NCI-H1092 (cell line): ENCODE results near the gene MAPK6.
"Not testable (repeated sequence)": the region's sequence is repeated elsewhere in the genome, so short reads cannot be mapped to it uniquely, and the experiment has no call there.

ENCODE experiments used
- DNase-seq: peaks from one replicate; lab custom pipeline; 2025; lab: John Stamatoyannopoulos, UW

The MAPK6 gene

DNA sequence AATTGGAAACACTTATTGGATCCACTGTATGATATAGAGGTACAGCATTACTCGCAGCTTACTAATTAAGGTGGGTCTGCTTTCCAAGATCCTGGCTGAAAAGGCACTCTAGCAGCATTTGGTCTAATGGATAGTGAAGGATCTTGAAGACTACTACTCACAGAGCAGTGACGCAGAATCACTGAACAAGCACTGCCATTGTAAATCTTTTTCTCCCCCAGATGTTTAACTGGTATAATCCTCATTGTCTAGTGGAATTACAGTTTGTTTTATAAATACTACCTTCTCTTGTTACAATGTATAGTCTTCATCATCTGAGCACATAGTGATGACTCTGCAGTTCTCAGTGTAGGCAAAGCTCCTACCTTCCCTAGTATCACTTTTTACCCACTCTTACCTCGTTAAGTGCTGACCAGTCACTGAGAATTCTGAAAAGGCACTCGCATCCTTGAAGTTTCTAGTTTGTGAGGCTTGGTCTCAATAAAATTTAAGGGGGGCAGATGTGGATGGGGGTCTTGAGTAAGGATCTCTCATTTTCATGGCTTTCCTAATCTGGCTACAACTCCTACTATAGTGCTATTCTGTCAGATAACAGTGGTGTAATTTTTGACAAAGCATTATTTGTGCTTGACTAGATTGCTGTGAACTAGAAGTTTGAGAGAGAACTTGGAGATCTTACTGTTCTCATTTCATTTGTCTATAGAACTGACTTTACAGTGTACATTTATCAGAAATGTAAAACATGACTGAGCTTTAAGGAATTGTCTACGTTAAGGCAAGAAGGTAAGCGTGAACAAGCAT, 23.2 kb downstream of the MAPK6 start:
- no peak for DNase-seq

DNA sequence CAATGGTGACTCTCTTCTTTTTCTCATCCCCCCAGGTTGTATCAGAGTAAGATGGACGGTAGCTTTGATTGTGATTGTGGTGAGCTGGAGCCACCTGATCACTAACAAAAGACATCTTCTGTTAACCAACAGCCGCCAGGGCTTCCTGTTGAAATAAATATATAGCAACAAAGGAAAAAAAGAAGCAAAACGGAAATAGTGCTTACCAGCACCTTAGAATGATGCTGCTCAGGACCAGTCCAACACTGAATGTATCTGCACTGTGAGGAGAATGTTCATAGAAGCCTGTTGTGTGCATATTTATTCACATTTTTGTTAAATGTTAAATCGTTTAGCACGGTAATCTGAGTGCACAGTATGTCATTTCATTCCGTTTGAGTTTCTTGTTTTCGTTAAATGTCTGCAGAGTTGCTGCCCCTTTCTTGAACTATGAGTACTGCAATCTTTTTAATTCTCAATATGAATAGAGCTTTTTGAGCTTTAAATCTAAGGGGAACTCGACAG, 26.8 kb downstream of the MAPK6 start:
- DNase-seq, result not testable (repeated sequence)

DNA sequence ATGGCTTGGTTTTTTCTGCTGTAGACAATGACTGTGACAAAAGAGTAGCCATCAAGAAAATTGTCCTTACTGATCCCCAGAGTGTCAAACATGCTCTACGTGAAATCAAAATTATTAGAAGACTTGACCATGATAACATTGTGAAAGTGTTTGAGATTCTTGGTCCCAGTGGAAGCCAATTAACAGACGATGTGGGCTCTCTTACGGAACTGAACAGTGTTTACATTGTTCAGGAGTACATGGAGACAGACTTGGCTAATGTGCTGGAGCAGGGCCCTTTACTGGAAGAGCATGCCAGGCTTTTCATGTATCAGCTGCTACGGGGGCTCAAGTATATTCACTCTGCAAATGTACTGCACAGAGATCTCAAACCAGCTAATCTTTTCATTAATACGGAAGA, 27.5 kb downstream of the MAPK6 start:
- DNase-seq, result not testable (repeated sequence)

- DNase-seq, result no peak
These were observed 31.4 kb downstream of the MAPK6 start for GRCh38 chr15:52050416-52050815.

DNA sequence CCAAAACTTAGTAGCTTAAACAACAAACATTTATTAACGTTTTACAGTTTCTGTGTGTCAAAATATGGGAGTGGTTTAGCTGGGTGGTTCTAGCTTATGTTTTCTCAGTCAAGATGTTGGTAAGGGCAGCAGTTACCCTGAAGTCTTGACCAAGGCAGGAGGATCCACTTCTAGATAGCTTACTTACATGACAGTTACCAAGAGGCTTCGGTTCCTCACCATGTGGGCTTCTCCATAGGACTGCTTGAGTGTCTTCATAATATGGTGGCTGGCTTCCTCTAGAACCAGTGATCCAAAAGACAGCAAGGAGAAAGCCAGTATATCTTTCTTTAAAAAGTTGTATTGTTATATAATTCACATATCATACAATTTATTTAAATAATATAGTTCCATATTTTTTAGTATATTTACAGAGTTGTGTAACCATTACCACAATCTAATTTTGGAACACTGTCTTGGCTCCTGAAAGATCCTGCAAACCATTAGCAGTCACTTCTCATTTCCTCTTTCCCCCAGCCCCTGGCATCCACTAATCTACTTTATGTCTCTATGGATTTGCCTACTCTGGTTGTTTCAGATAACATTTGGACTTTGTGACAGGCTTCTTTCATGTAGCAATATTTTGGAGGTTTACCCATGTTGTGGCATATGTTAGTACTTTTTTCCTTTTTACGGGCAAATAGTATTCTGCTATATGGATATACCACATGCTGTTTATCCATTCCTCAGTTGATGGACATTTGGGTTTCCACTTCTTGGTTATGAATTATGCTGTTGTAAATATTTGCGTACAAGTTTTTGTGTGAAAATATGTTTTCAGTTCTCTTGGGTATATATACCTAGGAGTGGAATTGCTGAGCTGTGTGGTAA, 33.3 kb downstream of the MAPK6 start:
- no peak for DNase-seq

GRCh38 chr15:52054381-52054780, 35.4 kb downstream of the MAPK6 start:
- no peak for DNase-seq

DNA sequence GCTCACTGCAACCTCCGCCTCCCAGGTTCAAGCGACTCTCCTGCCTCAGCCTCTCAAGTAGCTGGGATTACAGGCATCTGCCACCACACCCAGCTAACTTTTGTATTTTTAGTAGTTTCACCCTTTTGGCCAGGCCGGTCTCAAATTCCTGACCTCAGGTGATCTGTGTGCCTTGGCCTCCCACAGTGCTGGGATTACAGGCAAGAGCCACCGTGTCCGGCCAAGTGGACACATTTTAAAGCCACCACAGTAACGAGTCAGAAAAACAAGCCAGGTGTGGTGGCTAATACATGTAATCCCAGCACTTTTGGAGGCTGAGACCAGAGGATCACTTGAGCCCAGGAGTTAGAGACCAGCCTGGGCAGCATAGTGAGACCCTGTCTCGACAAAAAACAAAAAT, 35.8 kb downstream of the MAPK6 start:
- not testable (repeated sequence) for DNase-seq

- DNase-seq, result no peak
These were observed 37.0 kb downstream of the MAPK6 start for GRCh38 chr15:52056001-52056400.

- no peak for DNase-seq
These were observed 37.5 kb downstream of the MAPK6 start for GRCh38 chr15:52056496-52056895.

GRCh38 chr15:52057996-52058395, 39.0 kb downstream of the MAPK6 start:
- DNase-seq, result no peak

DNA sequence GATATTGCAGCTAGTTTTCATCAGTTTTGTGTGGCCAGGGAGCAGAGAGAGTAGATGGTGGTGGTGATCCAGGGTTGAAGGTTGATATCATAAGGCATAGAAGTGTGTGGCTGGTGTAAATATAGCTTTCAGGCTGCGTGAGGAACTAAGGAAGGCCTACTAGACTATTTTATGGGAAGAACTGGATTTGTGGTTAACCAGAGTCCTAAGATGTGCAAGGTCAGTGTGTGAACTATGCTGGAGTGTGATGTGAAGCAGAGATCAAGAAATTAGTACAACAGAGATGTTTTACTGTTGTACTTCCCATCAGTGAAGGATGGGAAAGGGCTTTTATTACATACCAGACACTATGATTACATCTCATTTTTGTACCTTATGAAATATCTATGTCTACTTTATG, 41.5 kb downstream of the MAPK6 start:
- no peak for DNase-seq

GRCh38 chr15:52066842-52067544, 48.0 kb downstream of the MAPK6 start:
- DNase-seq, result no peak

DNA sequence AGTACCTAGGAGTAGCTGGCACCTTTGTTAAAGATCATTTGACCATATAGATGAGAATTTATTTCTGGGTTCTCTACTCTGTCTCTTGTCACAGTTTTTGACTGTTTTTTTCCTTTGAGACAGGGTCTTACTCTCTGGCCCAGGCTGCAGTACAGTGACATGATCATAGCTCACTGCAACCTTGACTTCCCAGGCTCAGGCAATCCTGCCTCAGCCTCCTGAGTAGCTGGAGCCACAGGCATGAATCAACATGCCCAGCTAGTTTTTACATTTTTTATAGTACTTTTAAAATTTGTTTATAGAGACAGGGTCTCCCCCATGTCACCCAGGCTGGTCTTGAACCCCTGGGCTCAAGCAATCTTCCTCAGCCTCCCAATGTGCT, 48.5 kb downstream of the MAPK6 start:
- no peak for DNase-seq

DNA sequence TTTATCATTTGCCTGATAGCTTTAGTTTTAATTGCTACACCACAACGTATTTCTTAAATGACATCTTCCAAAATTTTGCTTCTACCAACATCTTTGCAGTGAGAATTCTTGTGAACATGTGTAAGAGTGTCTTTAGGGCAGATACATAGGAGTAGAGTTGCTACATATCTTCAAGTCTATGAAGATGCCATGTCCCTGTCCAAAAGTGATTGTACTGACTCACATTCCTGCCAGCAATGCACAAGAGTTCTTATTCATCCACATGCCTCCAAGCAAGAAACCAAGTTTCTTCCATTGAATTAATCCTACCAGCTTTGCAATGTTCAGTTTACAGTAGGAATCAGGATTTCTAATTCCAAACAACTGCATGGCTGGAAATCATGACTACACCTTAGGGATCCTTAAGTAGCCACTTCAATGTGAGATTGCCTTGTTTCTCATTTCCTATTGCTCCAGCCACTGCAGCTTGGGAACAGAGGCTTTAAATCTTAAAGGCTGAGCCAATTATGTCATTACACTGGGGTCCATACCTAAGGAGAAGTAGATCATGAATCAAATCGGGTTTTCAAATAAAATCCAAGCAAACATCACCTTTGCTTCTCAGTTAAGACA, 49.1 kb downstream of the MAPK6 start:
- no peak for DNase-seq

DNA sequence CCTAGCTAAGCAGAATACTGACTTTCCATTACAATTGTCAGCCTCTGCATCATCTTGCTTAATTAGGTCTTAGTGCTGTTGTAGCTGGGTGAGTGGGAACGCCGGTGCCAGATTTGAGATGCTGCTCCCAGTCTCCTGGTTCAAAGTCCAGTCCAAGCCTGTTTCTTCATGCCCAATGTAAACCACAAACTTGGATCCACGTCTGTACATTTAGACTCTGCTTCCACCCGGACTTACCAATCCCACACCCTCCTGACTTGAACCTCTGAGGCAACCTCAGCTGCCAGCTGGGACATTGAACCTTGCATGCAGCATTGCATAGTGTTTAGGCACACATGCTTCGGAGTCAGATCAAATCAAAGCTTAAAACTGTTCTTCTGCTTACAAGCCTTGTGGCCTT, 50.5 kb downstream of the MAPK6 start:
- no peak for DNase-seq

GRCh38 chr15:52071570-52071969, 52.6 kb downstream of the MAPK6 start:
- DNase-seq, result no peak

GRCh38 chr15:52076889-52077781, 58.1 kb downstream of the MAPK6 start:
- no peak for DNase-seq

DNA sequence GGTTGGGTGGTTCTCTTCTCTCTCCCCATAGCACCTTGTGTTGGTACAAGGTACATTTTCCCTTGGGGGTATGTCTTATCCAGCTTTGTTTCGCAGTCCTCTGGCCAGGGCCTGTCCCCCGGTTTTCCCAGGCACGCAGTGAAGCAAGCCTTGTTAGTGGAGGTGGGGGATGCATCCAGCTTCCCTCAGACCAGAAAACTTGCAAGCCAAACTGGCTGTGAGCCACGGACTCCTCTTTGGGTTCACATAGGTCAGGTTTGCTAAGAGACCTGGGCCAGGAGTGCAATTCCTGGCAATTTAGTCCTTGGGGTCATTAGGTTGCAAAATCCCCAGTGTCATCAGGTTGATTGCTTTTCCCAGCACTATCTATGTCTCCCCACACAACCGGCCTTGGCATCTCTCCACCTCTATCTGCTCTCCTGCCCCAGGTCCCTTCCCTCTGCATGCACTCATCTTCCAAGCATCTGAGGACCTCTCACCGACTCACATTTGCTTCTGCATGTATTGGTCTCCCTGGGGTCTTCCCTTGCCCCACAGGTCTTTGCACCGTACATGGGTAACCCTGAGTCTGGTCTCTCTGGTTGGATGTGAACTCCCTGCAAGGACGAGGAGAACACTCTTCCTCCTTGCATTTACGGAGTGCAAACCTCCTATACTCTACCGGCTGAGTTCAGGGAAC, 59.3 kb downstream of the MAPK6 start:
- no peak for DNase-seq

DNA sequence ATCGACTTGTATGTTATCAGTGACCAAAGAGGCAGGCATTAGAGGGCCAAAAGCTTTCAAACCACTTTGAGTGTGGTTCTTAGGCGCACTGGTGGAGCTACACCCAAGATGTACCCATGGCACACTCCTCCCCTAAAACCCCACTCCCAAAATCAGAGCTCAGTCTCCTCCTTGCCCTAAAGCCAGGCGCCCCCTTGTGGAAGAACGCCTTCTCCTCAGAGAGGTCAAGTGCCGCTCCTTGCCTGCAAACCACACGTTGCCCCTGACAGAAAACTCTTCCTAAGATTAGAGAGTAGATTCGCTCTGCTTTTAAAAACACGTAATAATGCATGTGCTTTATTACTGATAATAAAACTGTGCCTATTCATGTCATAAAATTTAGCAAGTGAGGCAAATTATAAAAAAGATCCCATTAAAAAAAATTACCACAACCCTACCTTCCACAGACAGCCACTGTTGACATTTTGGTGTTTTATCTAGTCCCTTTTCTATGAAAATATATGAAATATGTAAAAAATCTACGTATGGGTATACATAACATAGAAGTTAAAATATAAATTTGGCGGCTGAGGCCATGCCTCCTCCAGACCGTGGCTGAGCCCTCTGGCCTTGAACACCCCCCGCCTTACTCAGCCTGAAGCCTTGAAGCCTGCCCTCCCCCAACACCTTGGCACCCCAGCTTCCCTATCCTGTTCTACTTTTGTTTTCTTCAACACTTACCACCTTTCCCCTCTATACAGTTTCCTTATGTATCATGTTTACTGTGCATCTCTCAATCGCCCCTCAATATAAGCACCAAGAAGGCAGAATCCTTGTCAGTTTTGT, 60.1 kb downstream of the MAPK6 start:
- DNase-seq, result peak; percentile 45
